Prostate gland (tissue), 2 donors: ENCODE measurements around the gene LRRN2.

Source experiments
- CTCF ChIP-seq, 4 experiments: fragments of 200-600 bp in 2 of 4; fragments of 450-650 bp in 2 of 4; sonication (generic) in 2 of 4; IDR thresholded peaks; 1 replicate in 3 of 4; 2 replicates in 1 of 4; pipeline ENCODE4 v1.5.1; 2016 to 2019; ENCODE audit warnings: antibody characterized with exemption in 4 of 4, mild to moderate bottlenecking in 2 of 4, moderate library complexity in 2 of 4
- POLR2AphosphoS5 ChIP-seq: sonication (generic); formaldehyde crosslinking; IDR thresholded peaks from one replicate; pipeline ENCODE4 v1.6.1; 2017; ENCODE audit warnings: antibody characterized with exemption

DNA sequence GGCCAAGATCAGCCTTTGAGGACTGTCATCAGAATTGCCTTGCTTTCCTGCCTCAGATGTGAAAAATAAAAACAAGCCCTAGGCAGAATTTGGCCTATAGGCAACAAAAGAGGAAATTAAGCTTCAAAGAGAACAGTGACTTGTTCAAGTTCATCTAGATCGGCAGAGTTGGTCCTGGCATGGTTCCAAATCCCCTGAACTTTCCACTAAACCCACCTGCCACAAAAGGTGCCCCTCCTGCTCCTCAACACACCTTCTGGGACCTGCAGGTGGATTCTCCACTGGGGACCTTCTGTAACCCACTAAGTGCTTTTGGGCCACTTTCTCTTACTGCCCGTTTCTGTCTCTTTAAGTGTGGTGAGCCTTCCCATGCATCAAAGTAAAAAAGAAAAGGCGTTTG lies 42.5 kb upstream of the LRRN2 start:
- no peak for TF ChIP-seq CTCF (IDR thresholded peaks at IDR 0.05)
- TF ChIP-seq POLR2AphosphoS5 = no peak
